Activated CD8-positive, alpha-beta T cell treated with anti-CD3 and anti-CD28 coated beads, Interleukin-2, amount 10 ng/mL, durations not matched to agents 7 days and 5 days (primary cell): ENCODE data around the gene ERLEC1. TPM values are rescaled to one million over a fixed set of nuclear protein-coding genes. Genes with fewer than 3 reads are reported as not detected.

Experiments used
- ATAC-seq: fragments of 150-1000 bp; cut with Tn5 transposase; one replicate; pipeline ENCODE4 v1.10.0; 2021; ENCODE audit warnings: moderate library complexity
- CTCF ChIA-PET: fragments of 350-600 bp; sonication (Branson Sonifier 250); formaldehyde crosslinking; loops from one replicate; lab custom pipeline; 2021; ENCODE audit warnings: antibody characterized with exemption; lab: Charles Lee
- POLR2A ChIA-PET: fragments of 350-600 bp; sonication (Branson Sonifier 250); formaldehyde crosslinking; loops from one replicate; lab custom pipeline; 2021; ENCODE audit warnings: antibody characterized with exemption; lab: Charles Lee
- DNase-seq: peaks from one replicate; pipeline ENCODE4 v3.0.0-alpha.2; 2020
- H3K27ac Mint-ChIP-seq: one replicate; pipeline ENCODE4 v1.8.0; 2021; ENCODE audit warnings: mild to moderate bottlenecking, mixed read lengths
- H3K27me3 Mint-ChIP-seq: one replicate; pipeline ENCODE4 v1.8.0; 2021; ENCODE audit warnings: low read depth, mixed read lengths
- H3K36me3 Mint-ChIP-seq: one replicate; pipeline ENCODE4 v1.8.0; 2021; ENCODE audit warnings: low read depth, mixed read lengths
- H3K4me1 Mint-ChIP-seq: one replicate; pipeline ENCODE4 v1.8.0; 2021; ENCODE audit warnings: low read depth, mixed read lengths
- H3K4me3 Mint-ChIP-seq: one replicate; pipeline ENCODE4 v1.8.0; 2021; ENCODE audit warnings: mild to moderate bottlenecking, mixed read lengths
- H3K9me3 Mint-ChIP-seq: one replicate; pipeline ENCODE4 v1.8.0; 2022; ENCODE audit warnings: mixed read lengths; ENCODE audit not compliant: insufficient read depth
- total RNA-seq, 2 experiments: library from RNA; stranded (reverse); gene quantifications; one replicate each; pipeline ENCODE4 v1.2.3, GENCODE V29; 2021

Gene ERLEC1
- total RNA-seq = 10 to 100 TPM; 19.5 to 20.9 TPM

DNA sequence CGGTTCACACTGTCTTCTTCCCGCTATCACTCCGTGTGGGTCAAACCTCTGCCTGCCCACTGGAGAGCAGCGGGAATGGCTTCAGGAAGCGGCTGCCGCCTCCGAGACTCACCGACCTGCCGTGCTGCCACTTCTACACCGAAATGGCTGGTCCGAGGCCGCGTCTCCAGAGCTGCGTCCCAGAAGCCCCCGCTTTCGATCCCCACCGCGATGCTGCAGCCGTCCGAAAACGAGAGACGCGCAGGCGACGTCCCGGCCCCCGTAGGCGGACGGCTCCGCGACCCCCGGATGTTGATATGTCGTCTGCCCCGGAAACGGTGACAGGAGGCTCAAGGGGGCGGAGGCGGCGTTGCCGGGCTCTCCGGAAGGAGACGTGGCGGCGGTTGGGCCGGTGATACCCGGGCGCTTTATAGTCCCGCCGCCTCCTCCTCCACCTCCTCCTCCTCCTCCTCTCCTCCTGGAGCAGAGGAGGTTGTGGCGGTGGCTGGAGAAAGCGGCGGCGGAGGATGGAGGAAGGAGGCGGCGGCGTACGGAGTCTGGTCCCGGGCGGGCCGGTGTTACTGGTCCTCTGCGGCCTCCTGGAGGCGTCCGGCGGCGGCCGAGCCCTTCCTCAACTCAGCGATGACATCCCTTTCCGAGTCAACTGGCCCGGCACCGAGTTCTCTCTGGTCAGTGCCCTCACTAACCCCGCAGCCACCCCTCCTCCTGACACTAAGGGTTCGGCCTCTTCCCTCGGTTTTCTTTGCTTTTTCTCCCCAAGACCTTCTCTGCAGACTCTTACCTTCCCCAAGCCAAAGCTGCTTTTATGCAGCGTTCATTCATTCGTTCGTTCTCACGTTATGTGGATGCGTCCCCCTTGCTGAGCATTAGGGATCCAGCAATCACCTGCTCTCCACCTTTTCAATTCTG is at the start of gene ERLEC1, which contains the start of gene ASB3:
ERLEC1 (plus strand) TSS at position 340 of the 909 bp plus-strand sequence; CDS start at position 507, 167 bp downstream.
ASB3 (minus strand) TSS at position 249 of the 909 bp plus-strand sequence. CDS start 21,381 bp downstream, outside the sequence.
- Mint-ChIP-seq H3K4me1 (peaks cover 37% of the 10 kb centered on the region), H3K27me3 (no peaks in the 10 kb centered on the region), H3K9me3 (no peaks in the 10 kb centered on the region), H3K27ac (peak within 1 kb of the TSS; percentile 92), H3K4me3 (peak within 1 kb of the TSS; percentile 90), H3K36me3 (peaks cover 11% of the 10 kb centered on the region)
- peak; percentile 95 for DNase-seq
- ChIA-PET CTCF (interaction anchor here (0.6 to 2.9 kb wide), 6 partner anchors 10 to 55 kb away, joined by 3 to 13 read pairs (median 4); partner anchors contain the start of gene CHAC2), POLR2A (interaction anchor here (0.6 to 5.3 kb wide), 6 partner anchors 10 to 183 kb away, joined by 3 to 97 read pairs (median 6); partner anchors contain the start of genes CHAC2 and PSME4)
- ATAC-seq = peak; percentile 92

GRCh38 chr2:53737091-53737490 is 49.8 kb upstream of the ERLEC1 start:
- Mint-ChIP-seq H3K4me3 (no peak overlapping the region), H3K27ac (no peak overlapping the region), H3K27me3 (no peaks in the 10 kb centered on the region), H3K36me3 (peaks cover 22% of the 10 kb centered on the region), H3K4me1 (no peaks in the 10 kb centered on the region), H3K9me3 (no peaks in the 10 kb centered on the region)
- ATAC-seq (no peak), DNase-seq (no peak)
- ChIA-PET POLR2A (no interaction called here), CTCF (no interaction called here)

- POLR2A ChIA-PET = no interaction called here
- ATAC-seq (no peak), DNase-seq (no peak)
- H3K4me1 Mint-ChIP-seq = no peaks in the 10 kb centered on the region
- peaks cover 24% of the 10 kb centered on the region for H3K36me3 Mint-ChIP-seq
- H3K27me3 Mint-ChIP-seq = no peaks in the 10 kb centered on the region
- no peak overlapping the region for H3K4me3 Mint-ChIP-seq
- H3K9me3 Mint-ChIP-seq = no peaks in the 10 kb centered on the region
- CTCF ChIA-PET = no interaction called here
- H3K27ac Mint-ChIP-seq = no peak overlapping the region
Observed at GRCh38 chr2:53739032-53739431, 47.8 kb upstream of the ERLEC1 start.

- Mint-ChIP-seq H3K27ac (no peak overlapping the region), H3K36me3 (peaks cover 17% of the 10 kb centered on the region), H3K4me1 (no peaks in the 10 kb centered on the region), H3K4me3 (no peak overlapping the region), H3K27me3 (no peaks in the 10 kb centered on the region), H3K9me3 (no peaks in the 10 kb centered on the region)
- ChIA-PET CTCF (no interaction called here), POLR2A (no interaction called here)
- no peak for DNase-seq
- no peak for ATAC-seq
Observed at GRCh38 chr2:53740170-53740569, 46.7 kb upstream of the ERLEC1 start.

DNA sequence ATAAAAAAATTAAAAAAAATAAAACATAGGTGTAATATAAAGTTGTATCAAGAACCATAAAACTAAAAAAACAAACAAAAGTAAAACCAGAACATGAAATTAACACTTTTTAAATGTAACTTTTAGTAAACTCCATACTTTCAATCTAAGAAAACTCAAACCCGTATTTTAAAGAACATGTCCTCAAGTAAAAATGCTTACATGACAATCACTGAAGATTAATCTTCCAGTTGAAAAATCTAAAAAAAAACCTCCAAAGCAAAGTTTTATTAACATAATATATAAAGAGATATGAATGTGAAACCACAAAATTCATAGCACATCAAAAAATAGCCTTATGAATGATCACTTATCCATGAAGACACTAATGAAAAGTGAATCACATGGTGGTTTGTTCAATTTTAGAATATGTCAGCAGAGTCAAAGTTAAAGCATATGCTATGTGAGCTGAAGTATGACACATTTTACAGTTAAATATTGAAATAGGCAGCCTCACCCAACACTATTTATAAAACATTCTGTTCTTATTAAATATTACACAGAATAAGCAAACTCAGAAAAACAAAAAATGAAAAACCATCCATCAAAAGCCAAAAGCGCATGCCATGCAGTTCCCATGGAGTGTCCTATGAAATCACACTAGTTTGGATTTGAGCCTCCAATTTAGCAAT is 42.3 kb upstream of the ERLEC1 start:
- peaks cover 28% of the 10 kb centered on the region for H3K36me3 Mint-ChIP-seq
- no peak for ATAC-seq
- ChIA-PET CTCF (interaction anchor here (1.2 kb wide), 1 partner anchor 12 kb away, joined by 4 read pairs; no protein-coding TSS in a partner anchor), POLR2A (no interaction called here)
- H3K9me3 Mint-ChIP-seq = no peaks in the 10 kb centered on the region
- H3K27me3 Mint-ChIP-seq = no peaks in the 10 kb centered on the region
- DNase-seq = no peak
- no peaks in the 10 kb centered on the region for H3K4me1 Mint-ChIP-seq
- no peak overlapping the region for H3K27ac Mint-ChIP-seq
- no peak overlapping the region for H3K4me3 Mint-ChIP-seq

DNA sequence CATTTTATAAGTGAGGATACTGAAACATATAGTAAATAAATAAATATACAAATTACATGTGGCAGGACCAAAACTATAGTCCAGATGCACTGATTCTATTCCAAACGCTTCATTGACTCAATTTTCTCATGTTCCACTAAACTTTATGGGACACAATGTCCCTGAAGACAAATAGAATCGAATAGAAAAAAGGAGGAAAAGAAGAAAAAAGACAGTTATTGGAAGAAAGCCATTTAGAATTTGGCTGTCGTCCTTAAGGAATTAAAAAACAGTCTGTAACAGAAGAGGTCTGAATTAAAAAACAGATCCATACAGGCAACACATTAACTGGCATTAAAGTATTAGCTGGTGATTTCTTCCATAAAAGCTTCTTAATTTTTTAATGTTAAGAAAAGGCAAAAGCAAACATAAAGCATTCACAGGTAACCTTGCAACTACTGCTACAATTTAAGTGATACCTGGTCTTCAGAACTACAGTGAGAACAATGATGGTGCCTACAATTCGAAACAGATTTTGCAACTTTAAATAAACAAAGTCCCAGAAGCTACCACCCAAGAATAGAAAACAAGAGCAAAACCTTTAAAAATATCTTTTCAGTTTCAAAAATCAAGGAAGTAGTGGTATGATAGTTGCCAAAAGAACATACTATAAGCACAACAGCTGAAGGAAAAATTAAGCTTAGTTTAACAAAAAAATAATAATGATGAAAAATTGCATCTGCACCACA is 36.6 kb upstream of the ERLEC1 start:
- CTCF ChIA-PET = interaction anchor here (1.1 kb wide), 1 partner anchor 17 kb away, joined by 3 read pairs; no protein-coding TSS in a partner anchor

GRCh38 chr2:53751728-53752127 is 35.1 kb upstream of the ERLEC1 start:
- no peaks in the 10 kb centered on the region for H3K9me3 Mint-ChIP-seq
- CTCF ChIA-PET = no interaction called here
- no peak overlapping the region for H3K27ac Mint-ChIP-seq
- ATAC-seq = no peak
- no peaks in the 10 kb centered on the region for H3K27me3 Mint-ChIP-seq
- no peak overlapping the region for H3K4me3 Mint-ChIP-seq
- POLR2A ChIA-PET = interaction anchor here (0.6 to 1.6 kb wide), 2 partner anchors 16 to 30 kb away, joined by 4 to 6 read pairs; partner anchors contain the start of gene CHAC2
- H3K4me1 Mint-ChIP-seq = peaks cover 6% of the 10 kb centered on the region
- H3K36me3 Mint-ChIP-seq = peaks cover 23% of the 10 kb centered on the region
- no peak for DNase-seq

More for the DNA sequence above, 36.6 kb upstream of the ERLEC1 start:
- no peaks in the 10 kb centered on the region for H3K9me3 Mint-ChIP-seq
- peaks cover 6% of the 10 kb centered on the region for H3K4me1 Mint-ChIP-seq
- ATAC-seq = no peak
- peaks cover 24% of the 10 kb centered on the region for H3K36me3 Mint-ChIP-seq
- POLR2A ChIA-PET = no interaction called here
- H3K27me3 Mint-ChIP-seq = no peaks in the 10 kb centered on the region
- no peak overlapping the region for H3K4me3 Mint-ChIP-seq
- no peak overlapping the region for H3K27ac Mint-ChIP-seq
- no peak for DNase-seq

DNA sequence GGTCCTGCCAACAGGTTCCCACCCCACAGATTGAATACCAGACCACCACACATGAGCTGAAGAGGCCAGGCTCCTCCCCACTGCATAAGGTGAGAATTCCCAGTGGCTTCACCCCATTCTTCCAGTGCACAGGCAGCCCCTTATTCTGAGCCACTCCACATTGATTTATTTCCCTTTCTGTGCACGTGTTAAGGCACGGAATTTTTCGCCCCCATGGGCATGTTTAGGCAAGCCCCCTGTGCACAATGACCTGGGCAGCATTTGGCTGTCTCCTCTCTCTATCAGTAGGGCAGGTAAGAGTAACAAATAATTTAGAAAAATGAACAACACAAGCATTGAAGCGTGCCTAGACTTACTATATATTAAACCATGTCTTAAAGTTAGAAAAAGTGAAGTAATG is 34.5 kb upstream of the ERLEC1 start:
- ChIA-PET CTCF (no interaction called here), POLR2A (interaction anchor here (1.6 kb wide), 1 partner anchor 15 kb away, joined by 6 read pairs; the partner anchor contains the start of gene CHAC2)
- DNase-seq = no peak
- no peaks in the 10 kb centered on the region for H3K27me3 Mint-ChIP-seq
- ATAC-seq = no peak
- no peak overlapping the region for H3K4me3 Mint-ChIP-seq
- no peak overlapping the region for H3K27ac Mint-ChIP-seq
- no peaks in the 10 kb centered on the region for H3K9me3 Mint-ChIP-seq
- H3K4me1 Mint-ChIP-seq = peaks cover 6% of the 10 kb centered on the region
- peaks cover 29% of the 10 kb centered on the region for H3K36me3 Mint-ChIP-seq

- ChIA-PET CTCF (no interaction called here), POLR2A (no interaction called here)
- peaks cover 6% of the 10 kb centered on the region for H3K4me1 Mint-ChIP-seq
- no peak overlapping the region for H3K27ac Mint-ChIP-seq
- no peaks in the 10 kb centered on the region for H3K9me3 Mint-ChIP-seq
- ATAC-seq (no peak), DNase-seq (no peak)
- H3K4me3 Mint-ChIP-seq = no peak overlapping the region
- H3K27me3 Mint-ChIP-seq = no peaks in the 10 kb centered on the region
- peaks cover 24% of the 10 kb centered on the region for H3K36me3 Mint-ChIP-seq
Observed at GRCh38 chr2:53753041-53753440, 33.8 kb upstream of the ERLEC1 start.

- Mint-ChIP-seq H3K4me1 (peaks cover 6% of the 10 kb centered on the region), H3K4me3 (no peak overlapping the region), H3K9me3 (no peaks in the 10 kb centered on the region), H3K27ac (no peak overlapping the region), H3K36me3 (peaks cover 12% of the 10 kb centered on the region), H3K27me3 (no peaks in the 10 kb centered on the region)
- ChIA-PET POLR2A (no interaction called here), CTCF (interaction anchor here (1.9 kb wide), 1 partner anchor 12 kb away, joined by 5 read pairs; the partner anchor contains the start of gene CHAC2)
- ATAC-seq = no peak
- DNase-seq = no peak
Observed at GRCh38 chr2:53755121-53755520, 31.7 kb upstream of the ERLEC1 start.

DNA sequence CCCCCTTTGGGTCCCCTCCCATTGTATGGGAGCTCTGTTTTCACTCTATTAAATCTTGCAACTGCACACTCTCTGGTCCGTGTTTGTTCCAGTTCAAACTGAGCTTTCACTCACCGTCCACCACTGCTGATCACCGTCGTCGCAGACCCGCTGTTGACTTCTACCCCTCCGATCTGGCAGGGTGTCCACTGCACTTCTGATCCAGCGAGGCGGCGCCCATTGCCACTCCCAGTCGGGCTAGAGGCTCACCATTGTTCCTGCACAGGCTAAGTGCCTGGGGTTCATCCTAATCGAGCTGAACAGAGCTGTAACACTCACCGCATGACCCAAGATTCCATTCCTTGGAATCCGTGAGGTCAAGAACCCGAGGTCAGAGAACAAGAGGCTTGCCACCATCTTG is 30.2 kb upstream of the ERLEC1 start:
- DNase-seq (no peak), ATAC-seq (no peak)
- ChIA-PET POLR2A (interaction anchor here (0.6 to 0.9 kb wide), 2 partner anchors 25 to 28 kb away, joined by 3 to 4 read pairs; no protein-coding TSS in a partner anchor), CTCF (interaction anchor here (1.1 to 1.9 kb wide), 2 partner anchors 11 kb away, joined by 4 to 5 read pairs; partner anchors contain the start of gene CHAC2)
- Mint-ChIP-seq H3K4me3 (no peak overlapping the region), H3K4me1 (peaks cover 5% of the 10 kb centered on the region), H3K9me3 (no peaks in the 10 kb centered on the region), H3K27ac (no peak overlapping the region), H3K27me3 (no peaks in the 10 kb centered on the region), H3K36me3 (peaks cover 10% of the 10 kb centered on the region)
